Kidney tubule cell (primary cell): ENCODE data around the gene CFAP92.

ENCODE experiments used
- DNase-seq: peaks from one replicate; pipeline ENCODE4 v3.0.0-alpha.2; 2018; ENCODE audit warnings: low spot score

The CFAP92 gene, protein sequence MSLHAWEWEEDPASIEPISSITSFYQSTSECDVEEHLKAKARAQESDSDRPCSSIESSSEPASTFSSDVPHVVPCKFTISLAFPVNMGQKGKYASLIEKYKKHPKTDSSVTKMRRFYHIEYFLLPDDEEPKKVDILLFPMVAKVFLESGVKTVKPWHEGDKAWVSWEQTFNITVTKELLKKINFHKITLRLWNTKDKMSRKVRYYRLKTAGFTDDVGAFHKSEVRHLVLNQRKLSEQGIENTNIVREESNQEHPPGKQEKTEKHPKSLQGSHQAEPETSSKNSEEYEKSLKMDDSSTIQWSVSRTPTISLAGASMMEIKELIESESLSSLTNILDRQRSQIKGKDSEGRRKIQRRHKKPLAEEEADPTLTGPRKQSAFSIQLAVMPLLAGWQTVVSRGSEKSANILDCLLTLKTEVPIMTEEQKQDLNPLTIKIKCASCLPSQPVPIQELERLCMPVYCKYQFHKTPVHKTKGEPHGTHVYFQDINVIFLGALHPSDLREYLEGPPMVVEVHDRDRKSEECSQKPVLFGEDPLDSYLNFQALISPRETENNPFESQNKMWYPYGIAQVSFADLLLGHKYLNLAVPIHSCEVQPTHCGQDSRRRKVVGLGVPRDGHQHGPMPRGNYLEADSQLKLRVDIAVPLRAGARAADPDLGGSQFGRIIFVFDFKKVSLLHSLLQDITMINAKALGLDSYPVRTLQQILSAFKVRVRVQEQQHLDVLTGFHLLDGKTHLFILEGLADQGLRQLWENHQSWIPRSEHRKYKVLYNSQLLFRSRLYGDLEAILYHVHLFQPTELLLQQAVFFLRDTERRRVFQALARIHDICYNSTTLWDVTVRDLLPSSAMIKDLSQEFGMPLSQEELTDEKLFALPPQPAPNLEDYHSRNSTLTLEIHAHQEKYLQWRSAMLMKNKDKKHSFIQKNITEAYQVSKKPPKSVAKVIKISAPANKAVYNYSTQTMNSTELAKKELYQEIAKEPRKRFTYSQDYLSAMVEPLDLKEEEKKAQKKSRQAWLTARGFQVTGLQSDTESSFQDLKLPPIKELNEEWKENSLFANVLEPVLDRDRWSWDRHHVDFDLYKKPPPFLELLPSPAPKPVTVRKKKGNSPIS

DNA sequence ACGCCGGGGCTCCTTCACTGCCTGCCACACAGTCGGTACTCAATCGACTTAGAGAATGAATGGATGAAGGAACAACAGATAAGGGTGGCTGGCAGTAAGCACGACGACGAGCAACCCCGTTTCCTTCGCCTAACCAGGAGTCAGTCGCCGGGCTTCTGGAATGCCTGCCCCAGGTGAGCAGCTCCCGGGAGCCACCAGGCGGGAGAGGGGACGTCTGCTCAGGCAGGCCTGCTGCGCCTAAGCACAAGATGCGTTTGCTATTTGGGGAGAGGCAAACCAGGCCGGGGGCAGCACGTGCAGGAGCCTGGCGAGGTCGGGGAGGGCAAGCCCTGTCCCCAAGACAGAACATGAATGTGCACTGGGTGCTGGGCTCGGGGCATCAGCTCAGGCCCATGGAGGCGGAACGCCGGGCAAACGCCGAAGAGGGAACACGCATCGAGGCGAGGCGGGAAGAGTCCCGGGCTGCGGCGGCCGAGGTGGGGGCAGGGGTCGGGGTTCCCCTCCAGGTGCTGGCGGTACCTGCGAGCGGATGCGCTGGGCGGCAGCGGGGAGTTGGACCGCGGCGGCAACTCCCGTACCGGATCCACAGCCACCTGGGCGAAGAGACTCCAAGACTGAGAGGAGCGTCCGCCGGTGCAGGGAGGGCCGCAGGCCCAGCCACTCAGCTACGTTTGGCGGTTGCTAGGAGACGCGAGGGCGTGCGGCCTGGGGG, at the start of gene CFAP92:
TSS of gene CFAP92 (minus strand) at position 616 of the 712 bp plus-strand sequence. CDS start 772 bp downstream, outside the sequence.
- DNase-seq = peak; percentile 81

DNA sequence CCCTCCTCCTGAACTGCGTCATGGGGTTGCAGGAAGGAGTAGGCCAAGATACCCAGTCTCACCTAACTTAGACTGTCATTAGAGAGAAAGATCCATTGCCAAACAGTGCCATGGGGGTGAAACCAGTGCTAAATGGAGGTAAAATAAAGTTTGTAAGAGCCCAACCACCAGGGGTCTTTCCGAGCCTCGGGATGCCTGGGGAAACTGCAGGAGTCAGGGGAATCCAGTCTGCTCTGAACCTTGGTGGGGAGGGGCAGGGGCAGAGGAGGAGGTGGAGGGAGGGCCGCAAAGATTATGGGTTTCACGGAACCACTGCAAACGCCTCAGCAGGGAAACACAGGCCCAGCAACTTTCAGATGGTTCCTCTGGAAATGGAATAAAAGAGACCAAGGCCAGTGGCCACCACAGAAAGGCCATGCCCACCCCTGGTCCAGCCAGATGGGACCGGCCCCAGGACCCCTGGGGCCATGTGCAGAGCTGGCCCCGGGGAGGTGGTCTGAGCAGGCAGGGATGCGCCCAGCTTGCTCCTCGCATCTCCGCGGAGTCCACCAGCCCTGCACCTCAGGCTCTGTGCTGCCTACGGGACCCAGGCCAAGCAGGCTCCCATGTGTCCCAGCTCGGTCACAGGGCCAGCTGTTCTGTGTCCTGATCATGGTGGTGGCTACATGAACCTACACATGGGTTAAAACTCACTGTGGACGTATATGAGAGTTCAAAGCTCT, 46.9 kb upstream of the CFAP92 start:
- no peak for DNase-seq

GRCh38 chr3:129040039-129040336, 46.1 kb upstream of the CFAP92 start:
- DNase-seq = no peak

DNA sequence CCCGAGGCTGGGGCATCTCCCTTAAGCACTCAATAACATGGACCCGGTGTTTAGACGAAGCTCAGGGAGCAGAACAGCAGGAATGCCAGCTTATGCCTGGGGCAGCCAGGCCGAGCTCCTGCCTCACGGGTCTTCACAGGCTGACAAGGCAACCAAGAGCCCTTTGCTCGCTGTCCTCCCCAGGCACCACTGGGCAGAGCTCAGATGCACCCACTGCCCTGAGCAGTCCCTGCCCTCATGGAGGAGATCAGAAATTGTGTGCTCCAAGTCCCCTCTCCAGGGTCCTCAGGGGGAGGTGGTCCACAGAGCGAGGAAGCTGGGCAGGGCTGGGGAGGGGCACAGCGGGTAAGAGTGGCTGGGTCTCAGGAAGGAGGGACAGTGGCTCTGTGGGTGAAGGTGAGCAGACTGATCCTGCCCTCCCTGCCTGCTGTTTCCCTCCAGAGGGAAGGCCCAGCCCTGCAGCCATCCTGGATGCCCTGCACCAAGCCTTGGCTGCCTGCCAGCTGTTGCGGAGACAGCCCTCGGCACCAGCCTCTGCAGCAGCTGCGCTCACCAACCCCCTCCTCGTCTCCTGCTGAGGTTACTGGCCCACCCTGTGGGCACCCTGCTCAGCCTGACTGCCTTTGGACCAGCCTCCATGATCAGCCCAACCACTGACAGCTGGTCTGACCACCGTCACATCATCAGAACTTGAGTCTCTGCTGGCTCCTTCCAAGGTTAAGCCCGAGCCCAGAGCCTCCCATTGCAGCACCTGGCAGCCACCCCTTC, 45.6 kb upstream of the CFAP92 start:
- peak; percentile 6 for DNase-seq

DNA sequence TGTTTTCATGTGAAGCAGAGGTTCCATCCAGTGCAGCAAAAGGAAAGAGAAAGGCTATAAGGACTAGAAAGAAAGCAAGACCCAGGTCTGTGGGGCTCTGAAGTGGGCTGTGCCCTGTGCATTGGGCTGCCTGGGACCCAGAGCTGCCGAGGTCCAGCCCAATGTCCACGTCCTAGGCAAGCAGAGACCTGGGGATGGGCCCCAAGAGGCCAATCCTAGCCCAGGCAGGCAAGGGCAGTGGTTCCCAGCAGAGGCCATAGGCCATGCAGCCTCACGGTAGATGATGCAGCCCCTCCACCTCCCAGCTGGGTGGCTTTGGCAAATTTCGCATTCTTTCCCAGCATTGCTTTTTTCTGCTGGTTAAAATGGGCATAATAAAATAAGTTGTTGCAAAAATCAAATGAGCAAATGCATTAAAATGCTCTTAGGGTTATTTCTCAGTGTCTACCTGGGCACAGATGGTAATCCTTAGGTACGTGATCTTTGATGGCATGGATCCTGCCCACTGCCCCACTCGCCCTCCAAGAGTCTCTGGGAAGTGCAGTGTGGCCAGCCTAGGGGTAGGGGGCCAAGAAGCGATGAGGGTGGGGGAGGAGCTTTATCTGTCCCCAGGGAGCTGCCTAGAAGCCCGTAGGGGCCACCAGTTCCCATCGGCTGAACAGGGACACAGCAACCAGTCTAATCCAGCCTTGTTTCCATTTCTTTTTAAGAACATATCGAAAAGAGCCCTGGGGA, 44.4 kb upstream of the CFAP92 start:
- no peak for DNase-seq

- no peak for DNase-seq
Measured at GRCh38 chr3:129037093-129037419, 43.2 kb upstream of the CFAP92 start.

DNA sequence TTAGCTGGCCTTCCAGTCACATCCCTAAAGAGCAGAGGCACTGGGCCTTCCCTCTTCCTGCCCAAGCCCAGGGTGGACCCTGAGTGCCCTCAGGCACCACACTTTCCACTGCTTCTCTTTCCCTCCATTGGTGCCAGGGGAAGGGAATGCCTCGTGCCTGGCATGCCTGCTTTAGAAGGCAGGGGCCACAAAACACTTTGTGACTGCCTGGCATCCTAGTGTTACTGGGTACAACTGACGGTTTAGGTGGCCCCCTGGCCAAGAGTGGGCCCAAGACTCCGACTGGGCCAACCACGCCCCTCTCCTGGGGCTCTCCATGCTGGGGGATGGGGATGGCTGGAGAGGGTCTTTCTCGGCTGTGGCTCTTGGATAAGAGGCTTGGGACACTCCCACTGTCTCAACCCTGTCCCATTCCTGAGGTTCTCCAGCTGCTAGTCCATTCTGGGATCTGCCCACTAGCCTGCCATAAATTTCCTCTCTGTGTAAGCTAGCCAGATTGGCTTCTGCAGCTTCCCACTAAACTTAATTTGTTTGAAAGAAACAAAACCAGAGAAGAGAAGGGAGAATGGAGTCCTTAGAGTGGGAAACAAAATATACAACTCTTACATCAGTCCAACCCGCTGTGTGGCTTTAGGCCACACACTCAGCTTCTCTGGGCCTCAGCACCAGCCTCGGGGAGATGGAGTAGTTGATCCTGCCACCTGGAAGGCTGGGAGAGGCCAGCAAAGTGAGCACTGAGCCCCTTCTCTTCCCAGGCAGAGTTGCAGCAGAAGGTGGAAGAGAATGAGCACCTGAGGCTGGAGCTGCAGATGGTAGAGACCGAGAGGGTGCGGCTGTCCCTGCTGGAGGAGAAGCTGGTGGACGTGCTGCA, 42.6 kb upstream of the CFAP92 start:
- DNase-seq = no peak

DNA sequence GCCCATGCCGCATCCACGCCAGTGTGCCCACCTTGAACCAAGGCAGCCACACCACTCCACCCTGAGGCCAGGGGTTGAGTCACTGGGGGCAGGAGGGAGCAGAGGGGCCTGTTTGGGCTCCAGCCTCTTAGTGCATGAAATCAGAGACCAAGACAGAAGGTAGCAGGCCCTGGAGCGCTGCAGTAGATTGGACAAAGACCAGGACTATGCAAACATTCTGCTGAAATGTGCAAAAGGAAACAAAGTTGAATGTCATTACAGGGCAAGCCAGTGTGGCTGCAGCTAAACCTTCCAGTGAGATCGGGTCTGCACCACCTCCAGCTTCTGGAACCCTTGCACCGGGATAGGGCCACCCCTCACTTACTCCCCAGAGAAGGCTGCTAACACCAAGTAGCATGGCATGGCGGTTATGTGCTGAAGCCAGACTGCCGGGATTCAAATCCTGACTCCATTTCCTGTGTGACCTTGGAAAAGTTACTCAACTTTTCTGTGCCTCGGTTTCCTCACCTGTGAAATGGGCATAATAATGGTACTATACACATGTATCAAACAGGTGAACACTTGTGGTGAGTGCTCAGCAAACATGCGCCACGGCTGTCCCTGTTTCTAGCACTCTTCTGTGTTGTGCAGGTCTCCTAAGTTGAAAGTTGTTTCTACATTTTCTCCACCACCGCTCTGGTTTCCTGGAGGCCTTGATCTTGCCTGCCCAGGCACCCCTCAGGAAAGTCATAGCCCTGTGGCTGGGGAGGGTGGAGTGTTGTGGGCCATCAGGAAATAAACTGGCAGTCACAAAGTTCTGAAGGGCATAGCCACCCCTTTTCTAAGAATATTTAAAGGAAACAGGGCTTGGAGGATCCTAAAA, 41.7 kb upstream of the CFAP92 start:
- no peak for DNase-seq

DNA sequence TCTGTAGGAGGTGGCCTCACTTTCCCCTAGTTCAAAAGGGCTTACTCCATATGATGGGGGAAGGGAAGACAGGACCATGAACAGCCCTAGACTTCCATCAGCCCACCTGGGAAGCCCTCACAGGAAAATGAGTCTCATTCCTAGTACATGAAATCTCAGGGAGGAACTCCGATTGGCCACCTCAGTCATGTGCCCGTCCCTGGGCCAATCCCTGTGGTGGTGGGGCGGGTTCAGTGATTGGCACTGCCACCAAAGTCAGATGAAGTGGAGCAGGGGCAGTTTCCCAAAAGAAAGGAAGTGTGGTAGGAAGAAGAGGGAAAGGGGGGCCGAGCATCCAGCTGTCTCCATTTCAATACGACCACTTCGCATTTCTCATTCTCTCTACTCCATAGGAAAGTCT, 40.8 kb upstream of the CFAP92 start:
- no peak for DNase-seq

GRCh38 chr3:129033633-129034321, 39.9 kb upstream of the CFAP92 start:
- no peak for DNase-seq

DNA sequence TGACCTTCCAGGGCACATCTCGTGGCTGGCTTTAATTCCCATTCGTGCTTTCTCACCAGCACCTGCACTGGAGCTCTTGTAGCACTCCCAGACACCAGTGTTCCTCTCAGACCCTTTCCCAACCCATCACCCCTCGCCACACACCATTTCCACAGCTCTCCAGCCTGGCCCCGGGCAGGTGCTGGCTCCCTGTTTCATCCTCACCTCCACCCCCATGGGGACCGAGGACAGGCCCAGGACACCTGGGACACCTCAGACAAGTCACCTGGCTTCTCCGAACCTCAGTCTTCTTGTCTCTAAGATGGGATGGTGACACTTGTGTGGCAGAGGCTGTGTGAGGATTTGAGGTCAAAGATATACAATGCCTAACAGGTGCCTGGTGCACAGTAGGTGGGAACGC, 39.3 kb upstream of the CFAP92 start:
- DNase-seq = no peak

DNA sequence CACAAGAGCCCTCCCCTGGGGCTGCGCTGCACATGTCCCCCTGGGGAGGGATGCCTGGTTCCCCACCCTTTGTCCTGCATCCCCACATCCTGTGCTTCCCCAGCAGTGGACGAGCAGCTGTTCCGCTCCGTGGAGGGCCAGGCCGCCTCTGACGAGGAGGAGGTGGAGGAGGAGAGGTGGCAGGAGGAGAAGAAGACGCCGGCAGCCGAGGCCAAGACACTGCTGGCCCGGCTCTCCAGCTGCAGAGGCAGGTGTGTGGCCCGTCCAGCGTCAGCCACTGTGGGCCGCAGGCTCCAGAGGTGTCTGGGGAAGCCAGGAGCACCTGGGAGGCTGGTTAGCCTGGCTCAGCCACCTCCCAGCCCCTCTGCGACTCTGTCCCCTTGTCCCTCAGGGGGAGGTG, 38.8 kb upstream of the CFAP92 start:
- no peak for DNase-seq

- no peak for DNase-seq
Measured at GRCh38 chr3:129031476-129032215, 37.8 kb upstream of the CFAP92 start.

GRCh38 chr3:129030611-129031010, 36.7 kb upstream of the CFAP92 start:
- no peak for DNase-seq

- DNase-seq = no peak
Measured at GRCh38 chr3:129028866-129029265, 35.0 kb upstream of the CFAP92 start.

- no peak for DNase-seq
Measured at GRCh38 chr3:129027544-129027880, 33.6 kb upstream of the CFAP92 start.
